Right atrium auricular region (tissue), 2 donors: ENCODE measurements around the gene ENTHD1. TPM values are rescaled to one million over a fixed set of nuclear protein-coding genes. Genes with fewer than 3 reads are reported as not detected.

Source experiments
- DNase-seq: peaks from one replicate; pipeline ENCODE4 v3.0.0-alpha.2; 2019; ENCODE audit warnings: low spot score
- H3K27ac ChIP-seq, 2 donors: fragments of 200-600 bp; sonication (generic); 1 replicate in 1 of 2; 2 replicates in 1 of 2; pipeline ENCODE4 v1.5.1; 2016 to 2019
- H3K27me3 ChIP-seq, 2 donors: fragments of 200-600 bp; sonication (generic); one replicate each; pipeline versions ENCODE4 v1.5.1 to v1.6.0; 2017 to 2019
- H3K36me3 ChIP-seq: fragments of 200-600 bp; sonication (generic); one replicate; pipeline ENCODE4 v1.5.1; 2016
- H3K4me1 ChIP-seq, 2 donors: fragments of 200-600 bp; sonication (generic); one replicate each; pipeline versions ENCODE4 v1.5.1 to v1.6.0; 2017 to 2019
- H3K4me3 ChIP-seq, 2 donors: fragments of 200-600 bp; sonication (generic); 1 replicate in 1 of 2; 2 replicates in 1 of 2; pipeline ENCODE4 v1.5.1; 2017 to 2019; ENCODE audit warnings: mild to moderate bottlenecking in 1 of 2, moderate library complexity in 1 of 2
- H3K9me3 ChIP-seq, 2 donors: fragments of 200-600 bp; sonication (generic); one replicate each; pipeline ENCODE4 v1.5.1; 2019
- total RNA-seq, 2 donors: library from RNA; depleted of rRNA; stranded (reverse); fragments of >200 nt; gene quantifications; one replicate each; pipeline ENCODE4 v1.1.0, GENCODE V29; 2016
- TF ChIP-seq, protein P1 (sequence below), 2 donors: fragments of 200-600 bp; sonication (generic); IDR thresholded peaks; one replicate each; pipeline ENCODE4 v1.5.1; 2019; ENCODE audit warnings: antibody characterized with exemption in 2 of 2

The ENTHD1 gene
- total RNA-seq, 2 donors from 2014 or later: not detected

GRCh38 chr22:39765046-39765445 is 128.5 kb downstream of the ENTHD1 start:
- DNase-seq: no peak
- TF ChIP-seq, protein P1, sequence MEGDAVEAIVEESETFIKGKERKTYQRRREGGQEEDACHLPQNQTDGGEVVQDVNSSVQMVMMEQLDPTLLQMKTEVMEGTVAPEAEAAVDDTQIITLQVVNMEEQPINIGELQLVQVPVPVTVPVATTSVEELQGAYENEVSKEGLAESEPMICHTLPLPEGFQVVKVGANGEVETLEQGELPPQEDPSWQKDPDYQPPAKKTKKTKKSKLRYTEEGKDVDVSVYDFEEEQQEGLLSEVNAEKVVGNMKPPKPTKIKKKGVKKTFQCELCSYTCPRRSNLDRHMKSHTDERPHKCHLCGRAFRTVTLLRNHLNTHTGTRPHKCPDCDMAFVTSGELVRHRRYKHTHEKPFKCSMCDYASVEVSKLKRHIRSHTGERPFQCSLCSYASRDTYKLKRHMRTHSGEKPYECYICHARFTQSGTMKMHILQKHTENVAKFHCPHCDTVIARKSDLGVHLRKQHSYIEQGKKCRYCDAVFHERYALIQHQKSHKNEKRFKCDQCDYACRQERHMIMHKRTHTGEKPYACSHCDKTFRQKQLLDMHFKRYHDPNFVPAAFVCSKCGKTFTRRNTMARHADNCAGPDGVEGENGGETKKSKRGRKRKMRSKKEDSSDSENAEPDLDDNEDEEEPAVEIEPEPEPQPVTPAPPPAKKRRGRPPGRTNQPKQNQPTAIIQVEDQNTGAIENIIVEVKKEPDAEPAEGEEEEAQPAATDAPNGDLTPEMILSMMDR (IDR thresholded peaks at IDR 0.05): no peak
- H3K4me3 ChIP-seq: no peak overlapping the region
- peaks cover 0 to 4% of the 10 kb centered on the region in 2 donors for H3K9me3 ChIP-seq
- H3K27me3 ChIP-seq: no peaks in the 10 kb centered on the region
- no peaks in the 10 kb centered on the region for H3K36me3 ChIP-seq
- H3K4me1 ChIP-seq: no peaks in the 10 kb centered on the region
- no peak overlapping the region for H3K27ac ChIP-seq

DNA sequence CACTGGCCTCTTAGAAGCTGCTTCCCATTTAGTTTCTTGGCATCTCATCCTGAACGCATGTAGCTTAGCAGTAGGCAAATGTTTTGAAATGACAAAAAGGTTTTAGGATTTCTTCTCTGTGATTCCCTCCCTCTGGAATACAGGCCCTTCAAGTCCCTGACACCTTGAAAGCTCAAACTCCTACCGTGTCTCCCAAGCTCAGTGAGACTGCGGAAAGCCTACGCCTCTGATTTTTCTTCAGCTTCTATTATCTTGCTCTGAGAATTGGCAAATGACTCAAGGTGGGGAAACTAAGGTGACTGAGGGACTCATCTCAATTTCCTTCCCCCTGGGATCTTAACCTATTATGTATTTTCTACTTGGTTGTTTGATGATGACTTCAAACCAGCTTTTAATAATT is 130.3 kb downstream of the ENTHD1 start:
- H3K27ac ChIP-seq: no peak overlapping the region
- H3K4me3 ChIP-seq: no peak overlapping the region
- no peak for DNase-seq
- H3K4me1 ChIP-seq: no peaks in the 10 kb centered on the region
- TF ChIP-seq, protein P1 (IDR thresholded peaks at IDR 0.05): no peak
- no peaks in the 10 kb centered on the region for H3K36me3 ChIP-seq
- peaks cover 0 to 4% of the 10 kb centered on the region in 2 donors for H3K9me3 ChIP-seq
- no peaks in the 10 kb centered on the region for H3K27me3 ChIP-seq

GRCh38 chr22:39750759-39751158 is 142.8 kb downstream of the ENTHD1 start:
- TF ChIP-seq, protein P1 (IDR thresholded peaks at IDR 0.05): no peak
- no peak overlapping the region for H3K27ac ChIP-seq
- H3K27me3 ChIP-seq: no peaks in the 10 kb centered on the region
- no peaks in the 10 kb centered on the region for H3K36me3 ChIP-seq
- no peaks in the 10 kb centered on the region for H3K4me1 ChIP-seq
- DNase-seq: no peak
- no peaks in the 10 kb centered on the region for H3K9me3 ChIP-seq
- no peak overlapping the region for H3K4me3 ChIP-seq

GRCh38 chr22:39748877-39749276 is 144.7 kb downstream of the ENTHD1 start:
- TF ChIP-seq, protein P1 (IDR thresholded peaks at IDR 0.05): no peak

DNA sequence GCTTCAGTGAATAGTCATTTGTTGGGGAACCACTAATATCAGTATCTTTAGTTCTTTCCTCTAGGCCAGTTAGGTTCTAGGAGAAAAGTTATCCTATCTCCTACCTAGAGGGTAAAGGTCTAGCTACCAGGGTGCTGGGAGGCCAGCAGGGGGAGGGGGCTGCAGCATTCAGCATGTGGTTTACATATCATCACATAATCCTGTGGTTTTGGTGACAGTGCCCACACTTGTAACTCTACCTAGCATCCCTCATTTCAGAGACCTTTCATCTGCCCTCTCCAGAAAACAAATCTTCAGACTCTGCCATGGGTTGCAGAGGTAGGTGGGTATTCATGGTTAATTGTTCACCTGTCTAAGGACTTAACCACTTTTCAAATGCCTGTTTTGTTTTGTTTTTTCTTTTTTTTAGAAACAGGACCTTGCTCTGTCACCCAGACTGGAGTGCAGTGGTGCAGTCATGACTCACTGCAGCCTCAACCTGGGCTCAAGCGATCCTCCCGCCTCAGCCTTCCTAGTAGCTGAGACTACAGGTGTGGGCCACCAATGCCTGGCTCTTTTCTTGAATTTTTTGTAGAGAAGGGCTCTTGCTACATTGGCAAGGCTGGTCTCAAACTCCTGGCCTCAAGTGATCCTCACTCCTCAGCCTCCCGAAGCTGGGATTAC is 146.8 kb downstream of the ENTHD1 start:
- H3K9me3 ChIP-seq: no peaks in the 10 kb centered on the region
- TF ChIP-seq, protein P1 (IDR thresholded peaks at IDR 0.05): no peak
- no peak overlapping the region for H3K27ac ChIP-seq
- no peak for DNase-seq
- H3K4me3 ChIP-seq: no peak overlapping the region
- H3K36me3 ChIP-seq: no peaks in the 10 kb centered on the region
- no peaks in the 10 kb centered on the region for H3K27me3 ChIP-seq
- no peaks in the 10 kb centered on the region for H3K4me1 ChIP-seq

More at GRCh38 chr22:39748877-39749276, 144.7 kb downstream of the ENTHD1 start:
- no peaks in the 10 kb centered on the region for H3K36me3 ChIP-seq
- H3K4me3 ChIP-seq: no peak overlapping the region
- H3K9me3 ChIP-seq: no peaks in the 10 kb centered on the region
- H3K4me1 ChIP-seq: no peaks in the 10 kb centered on the region
- no peak for DNase-seq
- H3K27ac ChIP-seq: no peak overlapping the region
- H3K27me3 ChIP-seq: no peaks in the 10 kb centered on the region

DNA sequence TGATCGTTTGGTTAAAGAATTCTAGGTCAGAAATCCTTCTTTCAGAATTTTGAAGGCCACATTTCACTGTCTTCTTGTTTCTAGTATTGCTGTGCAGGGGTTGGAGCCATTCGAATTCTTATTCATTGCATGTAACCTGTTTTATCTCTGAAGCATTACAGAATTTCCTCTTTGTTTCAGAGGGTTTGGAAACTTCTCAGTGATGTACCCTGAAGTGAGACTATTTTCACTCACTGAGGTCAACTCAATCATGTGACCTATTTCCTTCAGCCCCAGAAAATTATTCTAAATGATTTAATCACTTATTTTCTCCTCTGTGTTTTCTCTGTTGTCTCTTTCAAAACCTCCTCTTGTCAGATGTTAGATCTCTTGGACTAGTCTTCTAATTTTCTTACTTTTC is 147.8 kb downstream of the ENTHD1 start:
- Histone ChIP-seq H3K9me3 (no peaks in the 10 kb centered on the region), H3K36me3 (no peaks in the 10 kb centered on the region), H3K27me3 (no peaks in the 10 kb centered on the region), H3K27ac (no peak overlapping the region), H3K4me3 (no peak overlapping the region), H3K4me1 (no peaks in the 10 kb centered on the region)
- no peak for DNase-seq
- TF ChIP-seq, protein P1 (IDR thresholded peaks at IDR 0.05): no peak
